ENCODE data around the gene IL23R.

DNA sequence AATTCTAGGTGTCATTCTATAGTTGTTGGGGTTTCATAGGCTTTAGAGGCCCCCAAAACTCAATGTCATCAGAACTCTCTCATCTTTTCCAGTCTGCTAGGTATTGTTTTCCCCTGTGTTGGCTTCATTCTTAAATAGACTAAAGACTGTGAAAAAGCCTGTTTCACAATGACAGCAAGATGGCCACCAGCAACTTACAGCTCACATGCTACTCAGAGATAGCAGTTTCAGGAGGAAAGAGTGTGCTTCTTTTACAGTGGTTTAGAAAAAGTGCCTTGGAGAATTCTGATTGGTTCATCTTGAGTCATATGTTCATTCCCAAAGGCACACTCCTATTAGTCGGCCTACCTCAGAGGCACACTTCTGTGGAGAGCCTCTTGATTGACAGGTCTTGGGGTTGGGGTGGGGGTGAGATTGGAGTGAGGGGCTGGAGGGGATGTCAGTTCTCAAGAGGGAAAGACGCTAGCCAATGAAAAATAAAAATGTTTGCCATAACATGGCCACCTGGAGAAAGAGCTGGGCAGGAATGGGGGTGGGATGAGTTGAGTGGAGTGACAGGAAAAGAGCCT is 8.5 kb downstream of the IL23R start:
- TF ChIP-seq, protein P1, sequence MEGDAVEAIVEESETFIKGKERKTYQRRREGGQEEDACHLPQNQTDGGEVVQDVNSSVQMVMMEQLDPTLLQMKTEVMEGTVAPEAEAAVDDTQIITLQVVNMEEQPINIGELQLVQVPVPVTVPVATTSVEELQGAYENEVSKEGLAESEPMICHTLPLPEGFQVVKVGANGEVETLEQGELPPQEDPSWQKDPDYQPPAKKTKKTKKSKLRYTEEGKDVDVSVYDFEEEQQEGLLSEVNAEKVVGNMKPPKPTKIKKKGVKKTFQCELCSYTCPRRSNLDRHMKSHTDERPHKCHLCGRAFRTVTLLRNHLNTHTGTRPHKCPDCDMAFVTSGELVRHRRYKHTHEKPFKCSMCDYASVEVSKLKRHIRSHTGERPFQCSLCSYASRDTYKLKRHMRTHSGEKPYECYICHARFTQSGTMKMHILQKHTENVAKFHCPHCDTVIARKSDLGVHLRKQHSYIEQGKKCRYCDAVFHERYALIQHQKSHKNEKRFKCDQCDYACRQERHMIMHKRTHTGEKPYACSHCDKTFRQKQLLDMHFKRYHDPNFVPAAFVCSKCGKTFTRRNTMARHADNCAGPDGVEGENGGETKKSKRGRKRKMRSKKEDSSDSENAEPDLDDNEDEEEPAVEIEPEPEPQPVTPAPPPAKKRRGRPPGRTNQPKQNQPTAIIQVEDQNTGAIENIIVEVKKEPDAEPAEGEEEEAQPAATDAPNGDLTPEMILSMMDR (IDR thresholded peaks at IDR 0.05): no peak
- no peak for TF ChIP-seq POLR2AphosphoS5 (IDR thresholded peaks at IDR 0.05)
- no peak for TF ChIP-seq POLR2A (IDR thresholded peaks at IDR 0.05)
